Measurements from ENCODE around the gene ESYT1.

ESYT1 gene

DNA sequence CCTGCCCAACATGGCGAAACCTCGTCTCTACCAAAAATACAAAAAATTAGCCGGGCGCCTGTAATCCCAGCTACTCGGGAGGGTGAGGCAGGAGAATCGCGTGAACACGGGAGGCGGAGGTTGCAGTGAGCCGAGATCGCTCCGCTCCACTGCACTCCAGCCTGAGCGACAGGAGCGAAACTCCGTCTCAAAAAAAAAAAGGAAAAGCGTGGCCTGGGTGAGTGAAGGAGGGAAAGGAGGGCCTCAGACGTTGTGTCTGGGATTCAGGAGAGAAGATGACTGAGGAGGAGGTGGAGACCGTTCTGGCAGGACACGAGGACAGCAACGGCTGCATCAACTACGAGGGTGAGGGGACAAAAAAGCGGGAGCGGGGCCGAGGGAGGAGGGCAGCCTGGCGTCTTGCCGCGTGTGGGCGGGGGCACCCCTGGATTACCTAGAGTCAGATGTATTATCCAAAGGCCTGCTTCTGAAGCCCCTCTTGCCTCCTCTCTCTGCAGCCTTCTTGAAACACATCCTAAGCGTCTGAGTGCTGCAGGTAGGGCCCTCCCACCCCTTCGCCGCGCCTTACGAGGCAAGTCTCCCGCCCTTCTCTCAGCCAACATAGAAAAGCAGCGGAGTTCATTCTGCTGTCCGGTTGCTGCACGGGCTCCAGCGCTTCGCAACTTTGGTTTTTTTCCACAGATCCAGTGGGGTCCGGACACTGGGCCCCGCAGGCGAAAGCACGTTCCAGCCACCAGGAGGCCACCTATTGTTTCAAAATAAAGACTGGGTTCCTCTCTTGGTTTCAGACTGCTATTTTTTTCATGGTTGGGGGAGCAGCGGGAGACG is 29.3 kb downstream of the ESYT1 start:
- peak; percentile 75 for DNase-seq

GRCh38 chr12:56158029-56158925 is 30.2 kb downstream of the ESYT1 start, which contains the start of gene MYL6:
Gene MYL6 (plus strand): TSS chr12:56158359. CDS start chr12:56158402, 43 bp downstream.
- peak; percentile 95 for DNase-seq

DNA sequence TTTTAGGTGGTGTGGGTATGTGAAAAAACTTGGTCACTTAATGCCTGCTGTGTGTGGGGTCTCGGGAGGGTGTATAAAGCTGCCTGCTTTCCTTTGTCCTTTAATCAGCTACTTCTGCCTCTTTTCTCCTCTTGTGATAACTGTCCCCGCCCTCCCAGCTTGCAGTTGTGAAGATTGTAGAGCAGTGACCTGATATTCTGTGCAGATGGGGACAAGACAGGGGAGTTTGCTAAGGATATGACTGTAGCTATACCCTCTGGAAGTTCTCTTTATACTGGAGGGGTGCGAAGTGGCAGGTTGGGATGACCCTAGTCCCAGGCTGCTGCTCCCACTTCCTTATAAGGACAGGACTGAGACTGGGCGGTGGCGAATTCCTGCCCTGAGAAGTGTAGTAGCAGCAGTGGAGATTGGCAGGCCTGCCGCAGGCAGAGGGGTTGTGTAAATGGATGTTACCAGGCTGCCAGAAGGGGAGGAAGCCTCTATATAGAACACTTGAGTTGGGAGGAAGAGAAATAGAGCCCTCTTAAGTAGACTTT is 30.9 kb downstream of the ESYT1 start:
- DNase-seq = peak; percentile 38

DNA sequence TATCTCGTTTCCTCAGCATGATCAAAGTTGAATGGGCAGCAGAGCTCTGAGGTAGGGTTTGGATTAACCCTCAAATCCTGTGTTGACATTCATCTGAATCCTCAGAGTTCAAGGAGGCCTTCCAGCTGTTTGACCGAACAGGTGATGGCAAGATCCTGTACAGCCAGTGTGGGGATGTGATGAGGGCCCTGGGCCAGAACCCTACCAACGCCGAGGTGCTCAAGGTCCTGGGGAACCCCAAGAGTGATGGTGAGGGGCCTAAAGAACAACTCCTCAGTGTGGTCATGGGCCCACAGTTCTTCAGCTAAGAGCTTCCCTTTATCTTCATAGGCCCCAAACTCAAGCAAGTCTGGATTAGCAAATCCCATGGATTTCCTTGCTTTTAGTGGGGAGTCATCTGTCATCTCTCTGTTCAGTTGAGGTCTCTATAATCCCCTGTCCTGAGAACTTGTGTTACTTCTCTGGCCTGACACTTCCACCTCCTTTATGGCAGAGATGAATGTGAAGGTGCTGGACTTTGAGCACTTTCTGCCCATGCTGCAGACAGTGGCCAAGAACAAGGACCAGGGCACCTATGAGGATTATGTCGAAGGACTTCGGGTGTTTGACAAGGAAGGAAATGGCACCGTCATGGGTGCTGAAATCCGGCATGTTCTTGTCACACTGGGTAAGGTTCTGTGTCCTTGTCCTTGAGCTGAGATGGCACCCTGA is 31.6 kb downstream of the ESYT1 start:
- no peak for DNase-seq

DNA sequence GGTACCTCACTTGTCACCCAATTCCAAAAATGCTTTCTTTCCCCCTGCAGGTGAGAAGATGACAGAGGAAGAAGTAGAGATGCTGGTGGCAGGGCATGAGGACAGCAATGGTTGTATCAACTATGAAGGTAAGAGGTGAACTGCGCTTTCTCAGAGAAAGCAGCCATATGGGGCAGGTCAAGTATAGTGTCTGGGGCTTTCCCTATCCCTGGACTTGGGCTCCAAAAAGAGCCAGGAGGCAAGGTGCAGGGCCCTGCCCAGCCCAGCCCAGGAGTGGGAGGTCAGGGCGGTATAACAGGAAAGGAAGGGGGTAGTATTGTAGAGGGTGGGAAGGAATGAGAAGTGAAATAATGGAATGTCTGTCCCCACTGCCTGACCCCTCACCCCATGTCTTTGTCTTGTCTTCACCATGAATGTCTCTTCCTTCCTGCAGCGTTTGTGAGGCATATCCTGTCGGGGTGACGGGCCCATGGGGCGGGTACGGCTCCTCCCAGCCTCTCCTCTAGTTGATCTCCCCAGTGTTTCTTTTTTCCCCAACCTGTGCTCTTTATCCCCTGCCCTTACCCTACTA is 32.2 kb downstream of the ESYT1 start:
- DNase-seq = peak; percentile 73

GRCh38 chr12:56160894-56161689 is 33.0 kb downstream of the ESYT1 start:
- no peak for DNase-seq

- DNase-seq = no peak
These were observed 33.8 kb downstream of the ESYT1 start for GRCh38 chr12:56161690-56162351.

- no peak for DNase-seq
These were observed 34.6 kb downstream of the ESYT1 start for GRCh38 chr12:56162468-56163290.

DNA sequence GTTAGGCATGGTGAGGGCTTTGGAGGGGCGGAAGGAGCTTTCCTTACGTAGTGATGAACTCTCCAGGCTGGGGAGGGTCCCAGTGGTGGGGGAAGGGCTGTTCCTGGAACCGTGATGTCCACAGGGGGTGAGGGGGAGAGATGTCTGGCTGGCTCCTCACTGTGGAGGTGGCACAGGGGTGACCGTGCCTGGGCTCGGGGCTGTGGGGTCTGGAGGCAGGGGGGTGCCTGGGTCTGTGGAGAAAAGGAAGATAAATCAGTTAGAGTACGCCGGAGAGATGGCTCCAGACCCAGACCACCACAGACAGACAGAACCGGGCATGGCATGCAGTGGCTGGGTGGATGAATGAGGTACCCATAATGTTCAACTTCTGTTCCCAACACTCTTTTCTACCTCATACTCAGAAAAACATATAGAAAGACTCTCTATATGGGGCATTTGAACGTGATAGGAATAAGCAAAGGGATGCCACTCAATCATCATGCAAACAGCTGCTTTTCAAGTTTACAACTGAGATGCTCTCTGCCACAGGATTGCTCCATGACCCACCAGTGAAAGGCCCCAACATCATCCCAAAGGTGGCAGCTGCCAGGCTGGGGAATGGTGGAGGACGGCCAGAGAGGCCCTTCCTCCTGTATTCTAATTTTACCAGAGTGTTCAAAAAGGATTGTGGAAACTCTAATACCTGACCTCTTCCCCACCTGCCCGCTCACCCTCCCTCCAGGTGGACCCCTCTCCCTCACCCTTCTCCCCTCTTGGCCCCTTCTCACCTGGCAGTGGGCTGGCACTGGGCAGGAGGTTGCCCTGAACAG is 35.7 kb downstream of the ESYT1 start:
- no peak for DNase-seq

- no peak for DNase-seq
These were observed 36.3 kb downstream of the ESYT1 start for GRCh38 chr12:56164345-56164729.

DNA sequence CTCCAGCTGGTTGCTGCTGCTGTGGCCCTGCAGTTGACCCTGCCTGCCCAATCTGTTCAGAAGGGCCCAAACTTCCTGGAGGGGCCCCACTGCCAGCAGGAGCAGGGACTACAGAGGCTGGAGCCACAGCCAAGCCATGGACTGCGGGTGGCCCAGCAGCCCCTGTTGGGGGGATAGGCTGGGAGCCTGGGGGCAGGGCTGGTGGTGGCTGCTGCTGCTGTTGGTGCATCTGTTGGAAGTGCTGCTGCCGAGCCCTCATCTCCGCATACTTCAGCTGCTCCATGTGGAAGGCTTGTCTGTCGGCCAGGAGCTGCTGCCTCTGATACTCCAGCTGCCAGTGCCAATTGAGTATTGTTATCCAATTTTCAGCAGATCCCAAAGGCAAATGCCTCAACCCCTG is 37.3 kb downstream of the ESYT1 start:
- no peak for DNase-seq

DNA sequence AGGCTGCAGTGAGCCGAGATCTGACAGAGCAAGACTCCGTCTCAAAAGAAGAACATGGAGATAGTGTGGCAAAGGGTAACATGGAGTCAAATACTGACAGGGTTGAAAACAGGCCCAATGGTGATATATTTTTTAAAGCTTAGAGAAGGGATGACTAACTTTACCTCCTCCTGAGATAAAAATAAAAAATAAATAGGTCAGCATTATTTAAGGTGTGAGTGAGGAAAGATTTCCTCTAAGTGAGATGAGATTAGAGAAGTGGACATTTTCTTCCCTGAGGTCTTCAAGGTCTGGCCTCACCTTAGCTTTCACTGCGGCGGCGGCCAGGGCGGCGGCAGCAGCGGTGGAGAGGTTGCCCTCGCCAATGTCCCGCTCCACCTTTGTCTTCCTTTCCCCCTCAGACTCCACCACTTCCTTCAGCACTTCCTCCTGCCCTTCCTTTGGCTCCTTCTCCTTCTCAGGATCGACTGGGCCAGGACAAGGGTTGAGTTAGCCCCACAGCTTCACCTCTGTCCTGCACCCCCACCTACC is 41.2 kb downstream of the ESYT1 start:
- no peak for DNase-seq

- no peak for DNase-seq
These were observed 44.8 kb downstream of the ESYT1 start for GRCh38 chr12:56172839-56173238.

GRCh38 chr12:56178347-56178746 is 50.3 kb downstream of the ESYT1 start:
- no peak for DNase-seq

DNA sequence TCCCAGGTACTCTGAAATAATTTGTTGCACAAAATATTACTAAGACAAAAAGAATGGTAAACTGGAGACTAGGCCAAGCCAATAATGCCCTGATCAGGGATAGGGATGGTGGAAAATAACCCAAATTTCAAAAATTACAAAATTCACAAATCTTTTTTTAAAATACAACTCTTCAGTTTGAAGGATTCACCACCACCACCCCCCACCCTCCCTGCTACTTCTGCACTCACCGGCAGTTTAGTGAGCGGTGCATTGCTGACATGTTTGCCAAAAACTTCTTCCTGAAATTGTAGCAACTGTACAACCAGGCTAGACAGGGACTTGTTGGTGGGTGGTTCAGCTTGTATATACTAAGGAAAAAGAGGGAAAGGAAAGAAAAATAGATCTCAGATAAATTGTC is 58.9 kb downstream of the ESYT1 start:
- no peak for DNase-seq

GRCh38 chr12:56188131-56188777 is 60.2 kb downstream of the ESYT1 start:
- DNase-seq = no peak

DNA sequence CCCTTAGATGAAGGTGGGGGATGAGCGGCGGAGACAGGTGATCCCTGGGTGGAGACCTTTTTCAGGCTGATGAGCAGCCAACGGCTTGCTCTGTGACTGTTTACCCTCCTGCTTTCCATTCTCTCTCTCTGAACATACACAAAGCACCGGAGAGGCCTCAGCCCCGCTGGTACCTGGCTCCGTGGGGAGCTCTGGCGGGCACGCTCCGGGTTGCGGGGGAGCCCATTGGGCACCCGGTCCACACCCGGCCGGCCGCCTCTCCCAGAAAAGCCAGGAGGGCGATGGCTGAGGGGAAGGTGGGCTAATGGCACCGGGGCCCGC is 60.7 kb downstream of the ESYT1 start:
- no peak for DNase-seq

DNA sequence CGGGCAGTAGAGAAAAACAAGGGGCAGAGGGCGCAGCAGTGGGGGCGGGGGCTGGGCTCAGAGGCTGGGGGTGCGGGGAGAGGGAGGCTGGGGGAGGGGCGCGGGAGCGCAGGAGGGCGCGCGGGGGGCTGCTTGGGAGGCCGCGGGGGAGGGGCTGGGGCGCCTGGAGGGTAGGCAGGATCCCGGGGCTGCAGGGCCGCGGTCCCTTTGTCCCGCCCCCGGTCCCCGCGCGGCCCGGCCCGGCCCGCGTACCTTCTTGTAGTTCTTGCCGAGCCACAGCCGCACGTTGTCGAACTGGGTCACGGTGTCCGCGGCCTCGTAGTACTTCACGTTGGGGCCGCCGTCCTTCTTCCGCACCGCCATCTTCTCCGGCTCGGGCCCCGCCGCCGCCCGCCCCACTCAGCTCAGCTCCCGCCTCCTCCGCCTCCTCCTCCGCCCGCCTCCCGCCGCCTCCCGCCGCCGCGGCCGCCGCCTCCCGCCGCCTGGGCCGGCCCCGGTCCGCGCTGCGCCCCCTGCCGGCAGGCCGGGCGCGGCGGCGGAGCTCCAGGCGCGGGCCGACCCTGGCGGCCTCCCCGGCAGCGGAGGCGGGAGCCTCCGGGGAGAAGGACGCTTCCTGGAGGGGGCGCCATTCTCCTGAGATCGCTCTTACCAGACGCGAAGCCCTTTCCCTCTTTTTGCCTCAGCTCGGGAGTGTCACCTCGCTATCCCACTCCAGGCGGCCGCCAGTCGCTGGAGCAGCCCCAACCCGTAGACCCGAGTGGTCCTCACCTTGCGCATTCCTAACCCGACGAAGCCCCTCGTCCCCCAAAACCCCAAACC is 61.2 kb downstream of the ESYT1 start, which contains the start of gene SMARCC2:
SMARCC2 (minus strand) TSS at position 385 of the 819 bp plus-strand sequence; CDS start at position 363, 22 bp downstream.
- peak; percentile 90 for DNase-seq
